Astrocyte (in vitro differentiated cells and primary cell): ENCODE data around the gene C1QL1.

Source experiments
- EZH2 ChIP-seq: IDR thresholded peaks from 2 replicates; pipeline ENCODE4 v1.6.1; 2012; ENCODE audit warnings: mild to moderate bottlenecking, low read length, inconsistent platforms; ENCODE audit not compliant: insufficient read depth
- TF ChIP-seq, protein P1 (sequence below): IDR thresholded peaks from 2 replicates; pipeline ENCODE4 v1.5.1; 2011; ENCODE audit warnings: low read depth, mild to moderate bottlenecking, inconsistent platforms, low read length, moderate library complexity; ENCODE audit not compliant: insufficient read depth

DNA sequence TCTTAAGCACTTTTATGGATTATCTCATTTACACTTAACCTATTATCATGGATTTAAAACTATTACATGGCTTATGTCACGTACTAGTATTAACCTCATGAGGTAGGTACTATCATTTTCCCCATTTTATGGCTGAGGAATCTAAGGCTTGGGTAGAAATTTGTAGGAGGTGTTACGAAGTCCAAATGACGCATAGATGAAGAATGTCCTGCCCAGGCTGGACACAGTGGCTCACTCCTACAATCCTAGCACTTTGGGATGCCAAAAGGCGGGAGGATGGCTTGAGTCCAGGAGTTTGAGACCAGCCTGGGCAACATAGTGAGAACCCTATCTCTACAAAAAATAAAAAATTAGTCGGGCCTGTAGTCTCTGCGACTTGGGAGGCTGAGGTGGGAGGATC is 4.8 kb upstream of the C1QL1 start:
- TF ChIP-seq, protein P1, sequence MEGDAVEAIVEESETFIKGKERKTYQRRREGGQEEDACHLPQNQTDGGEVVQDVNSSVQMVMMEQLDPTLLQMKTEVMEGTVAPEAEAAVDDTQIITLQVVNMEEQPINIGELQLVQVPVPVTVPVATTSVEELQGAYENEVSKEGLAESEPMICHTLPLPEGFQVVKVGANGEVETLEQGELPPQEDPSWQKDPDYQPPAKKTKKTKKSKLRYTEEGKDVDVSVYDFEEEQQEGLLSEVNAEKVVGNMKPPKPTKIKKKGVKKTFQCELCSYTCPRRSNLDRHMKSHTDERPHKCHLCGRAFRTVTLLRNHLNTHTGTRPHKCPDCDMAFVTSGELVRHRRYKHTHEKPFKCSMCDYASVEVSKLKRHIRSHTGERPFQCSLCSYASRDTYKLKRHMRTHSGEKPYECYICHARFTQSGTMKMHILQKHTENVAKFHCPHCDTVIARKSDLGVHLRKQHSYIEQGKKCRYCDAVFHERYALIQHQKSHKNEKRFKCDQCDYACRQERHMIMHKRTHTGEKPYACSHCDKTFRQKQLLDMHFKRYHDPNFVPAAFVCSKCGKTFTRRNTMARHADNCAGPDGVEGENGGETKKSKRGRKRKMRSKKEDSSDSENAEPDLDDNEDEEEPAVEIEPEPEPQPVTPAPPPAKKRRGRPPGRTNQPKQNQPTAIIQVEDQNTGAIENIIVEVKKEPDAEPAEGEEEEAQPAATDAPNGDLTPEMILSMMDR: no peak
- no peak for TF ChIP-seq EZH2
